Caki2 (cell line): ENCODE results near the gene EYA4. TPM values are rescaled to one million over a fixed set of nuclear protein-coding genes. Genes with fewer than 3 reads are reported as not detected.

ENCODE experiments used
- DNase-seq: peaks from one replicate; pipeline ENCODE4 v3.0.0-alpha.2; 2015; ENCODE audit warnings: low read depth
- in situ Hi-C: cut with HindIII; loops from 2 replicates; pipeline ENCODE4 v1.10.0; 2016; ENCODE audit warnings: low sequenced_read_pairs, low pct_unique_long_range_greater_than_20kb, mixed read lengths
- total RNA-seq: library from RNA; depleted of rRNA; stranded (reverse); fragments of >200 nt; shearing (Covaris generic); gene quantifications from 2 replicates; pipeline ENCODE4 v1.2.3, GENCODE V29; 2014; ENCODE audit warnings: low replicate concordance; rRNA removed

EYA4 gene, protein sequence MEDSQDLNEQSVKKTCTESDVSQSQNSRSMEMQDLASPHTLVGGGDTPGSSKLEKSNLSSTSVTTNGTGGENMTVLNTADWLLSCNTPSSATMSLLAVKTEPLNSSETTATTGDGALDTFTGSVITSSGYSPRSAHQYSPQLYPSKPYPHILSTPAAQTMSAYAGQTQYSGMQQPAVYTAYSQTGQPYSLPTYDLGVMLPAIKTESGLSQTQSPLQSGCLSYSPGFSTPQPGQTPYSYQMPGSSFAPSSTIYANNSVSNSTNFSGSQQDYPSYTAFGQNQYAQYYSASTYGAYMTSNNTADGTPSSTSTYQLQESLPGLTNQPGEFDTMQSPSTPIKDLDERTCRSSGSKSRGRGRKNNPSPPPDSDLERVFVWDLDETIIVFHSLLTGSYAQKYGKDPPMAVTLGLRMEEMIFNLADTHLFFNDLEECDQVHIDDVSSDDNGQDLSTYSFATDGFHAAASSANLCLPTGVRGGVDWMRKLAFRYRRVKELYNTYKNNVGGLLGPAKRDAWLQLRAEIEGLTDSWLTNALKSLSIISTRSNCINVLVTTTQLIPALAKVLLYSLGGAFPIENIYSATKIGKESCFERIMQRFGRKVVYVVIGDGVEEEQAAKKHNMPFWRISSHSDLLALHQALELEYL
- total RNA-seq = 0.17 TPM in 1 of 2 replicates, not detected in the other

- in situ Hi-C loops = no loop called here
- DNase-seq = peak; percentile 2
These were observed at the start of gene EYA4 for GRCh38 chr6:133241086-133241900. Gene EYA4, plus strand, starts transcription at chr6:133241357. Its CDS starts 33,424 bp downstream, at chr6:133274781.

- in situ Hi-C loops = no loop called here
- no peak for DNase-seq
These were observed 47.8 kb upstream of the EYA4 start for GRCh38 chr6:133193396-133193795.

DNA sequence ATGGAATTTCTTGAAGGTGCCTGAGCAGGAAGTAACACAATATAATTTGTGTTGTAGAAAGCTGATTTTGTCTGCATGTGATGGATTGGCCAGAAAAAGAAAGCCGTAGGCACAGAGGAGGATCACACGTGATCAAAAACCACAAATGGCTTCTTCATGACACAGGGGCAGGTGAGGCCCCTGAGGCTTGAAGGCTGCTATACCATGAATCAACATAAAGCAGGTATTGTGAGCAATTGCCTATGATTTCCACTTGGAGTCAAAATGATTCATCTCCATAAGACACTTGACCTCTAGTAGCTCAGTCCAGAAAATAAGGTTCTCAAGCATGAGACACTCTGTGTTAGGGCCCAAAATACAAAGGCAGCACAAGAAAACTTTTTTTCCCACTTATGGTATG is 42.4 kb upstream of the EYA4 start:
- in situ Hi-C loops = no loop called here
- DNase-seq = peak; percentile 7

GRCh38 chr6:133201231-133201630 is 39.9 kb upstream of the EYA4 start:
- in situ Hi-C loops = no loop called here
- DNase-seq = no peak

DNA sequence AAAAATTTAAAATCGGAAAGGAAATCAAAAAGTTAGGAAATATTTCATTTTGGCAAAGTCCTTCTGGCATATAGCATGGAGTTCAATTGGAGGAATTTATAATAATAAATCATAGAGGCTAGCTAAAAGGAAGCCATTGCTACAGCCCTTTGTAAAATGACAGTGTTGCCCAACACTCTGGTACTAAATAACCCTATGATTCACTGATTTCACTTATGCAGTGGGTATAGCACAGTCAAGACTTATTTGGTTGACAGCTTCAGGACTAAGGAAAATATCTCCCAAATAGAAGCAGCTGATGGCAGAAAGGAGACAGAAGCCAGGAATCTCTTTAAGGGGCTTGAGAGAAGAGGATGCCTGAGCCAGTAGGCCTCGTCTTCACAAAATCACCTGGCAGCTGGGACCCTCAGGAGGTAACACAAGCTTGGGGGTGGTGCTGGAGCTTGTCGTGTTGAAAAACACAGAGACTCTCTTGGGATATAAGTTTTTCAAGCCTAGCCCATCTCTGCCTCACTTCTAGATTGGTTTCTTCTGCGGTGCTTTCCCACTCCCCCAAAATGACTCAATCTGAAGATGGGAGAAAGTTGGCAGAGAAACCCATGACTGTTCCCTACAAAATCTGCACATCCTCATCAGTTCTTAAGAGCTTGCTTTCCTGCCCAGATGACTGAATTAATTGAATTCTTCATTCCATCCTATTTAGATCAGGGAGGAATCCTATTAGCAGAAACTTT is 38.4 kb upstream of the EYA4 start:
- no peak for DNase-seq
- in situ Hi-C loops = no loop called here

DNA sequence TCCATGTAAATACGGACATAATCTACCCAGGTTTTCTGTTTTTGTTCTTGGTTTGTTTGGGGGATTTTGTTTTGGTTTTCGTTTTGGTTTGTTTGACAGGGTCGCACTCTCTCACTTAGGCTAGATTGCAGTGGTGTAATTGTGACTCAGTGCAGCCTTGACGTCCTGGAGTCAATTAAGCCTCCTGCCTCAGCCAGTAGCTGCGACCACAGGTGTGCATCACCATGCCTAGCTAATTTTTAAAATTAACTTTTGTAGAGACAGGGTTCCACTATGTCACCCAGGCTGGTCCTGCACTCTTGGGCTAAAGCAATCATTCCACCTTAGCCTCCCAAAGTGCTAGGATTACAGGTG is 37.8 kb upstream of the EYA4 start:
- in situ Hi-C loops = no loop called here
- no peak for DNase-seq

DNA sequence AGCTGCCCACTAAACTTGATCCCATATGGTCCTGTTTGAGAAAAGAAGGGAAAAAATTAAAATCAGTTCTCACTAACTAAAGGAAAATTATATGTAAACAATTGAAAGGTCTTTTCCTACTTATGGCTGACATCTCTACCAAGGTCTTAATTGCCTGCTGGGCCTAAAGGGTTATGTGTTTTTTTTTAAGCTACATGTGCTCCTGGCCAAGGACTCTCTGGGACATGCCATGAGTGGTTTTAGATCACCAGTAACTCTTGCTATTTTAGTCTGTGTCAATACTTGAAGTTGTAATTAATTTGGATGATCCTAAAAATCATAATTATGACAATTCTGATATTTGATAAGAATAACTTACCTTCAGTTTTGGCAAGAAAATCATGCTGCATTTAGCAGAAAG is 35.9 kb upstream of the EYA4 start:
- no peak for DNase-seq
- in situ Hi-C loops = no loop called here

- in situ Hi-C loops = no loop called here
- no peak for DNase-seq
These were observed 34.2 kb upstream of the EYA4 start for GRCh38 chr6:133206942-133207341.

GRCh38 chr6:133207754-133208153 is 33.4 kb upstream of the EYA4 start:
- no peak for DNase-seq
- in situ Hi-C loops = no loop called here

GRCh38 chr6:133208183-133208755 is 32.9 kb upstream of the EYA4 start:
- no peak for DNase-seq
- in situ Hi-C loops = no loop called here

GRCh38 chr6:133214267-133214666 is 26.9 kb upstream of the EYA4 start:
- DNase-seq = no peak
- in situ Hi-C loops = no loop called here

DNA sequence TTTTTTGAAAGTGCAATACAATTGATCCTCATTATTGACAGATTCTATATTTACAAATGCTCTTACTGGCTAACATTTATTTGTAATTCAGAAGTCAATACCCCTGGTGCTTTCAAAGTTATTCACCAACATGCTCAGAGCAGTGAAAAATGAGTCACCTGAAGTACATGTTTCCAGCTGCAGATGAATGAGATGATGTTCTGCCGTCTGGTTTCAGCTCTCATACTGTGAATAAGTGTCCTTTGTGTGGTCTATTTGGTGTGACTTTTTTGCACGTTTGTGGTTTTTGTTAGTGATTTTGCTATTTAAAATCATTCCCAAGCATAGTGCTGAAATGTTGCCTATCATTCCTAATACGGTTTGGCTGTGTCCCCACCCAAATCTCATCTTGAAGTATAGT is 22.3 kb upstream of the EYA4 start:
- in situ Hi-C loops = no loop called here
- no peak for DNase-seq

DNA sequence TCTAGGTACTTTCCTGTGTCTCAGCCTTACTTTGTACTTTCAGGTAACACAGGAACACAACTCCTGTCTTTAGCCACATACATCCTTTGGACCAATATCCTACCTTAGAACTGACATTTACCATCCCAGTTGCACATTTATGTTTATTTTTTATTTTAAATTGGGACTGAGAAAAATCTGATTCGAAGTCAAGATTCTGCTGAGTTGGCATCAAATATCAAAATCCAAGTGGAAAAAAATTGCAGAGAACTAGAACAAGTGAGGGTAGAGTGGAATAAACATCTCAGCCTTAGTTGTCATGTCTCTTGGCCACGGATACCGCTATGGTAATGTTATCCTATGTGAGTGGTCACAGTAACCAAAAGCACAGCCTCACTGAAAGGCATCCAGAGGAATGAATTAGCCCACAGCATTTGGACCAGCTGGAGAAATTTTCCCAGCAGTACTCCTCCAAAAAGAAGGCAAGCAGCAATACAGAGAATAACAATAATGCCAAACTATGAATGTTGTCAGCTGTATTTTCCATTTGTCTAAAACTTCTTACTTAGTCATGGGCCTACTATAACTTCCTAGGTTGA is 17.6 kb upstream of the EYA4 start:
- DNase-seq = no peak
- in situ Hi-C loops = no loop called here

GRCh38 chr6:133225560-133225959 is 15.6 kb upstream of the EYA4 start:
- no peak for DNase-seq
- in situ Hi-C loops = no loop called here

DNA sequence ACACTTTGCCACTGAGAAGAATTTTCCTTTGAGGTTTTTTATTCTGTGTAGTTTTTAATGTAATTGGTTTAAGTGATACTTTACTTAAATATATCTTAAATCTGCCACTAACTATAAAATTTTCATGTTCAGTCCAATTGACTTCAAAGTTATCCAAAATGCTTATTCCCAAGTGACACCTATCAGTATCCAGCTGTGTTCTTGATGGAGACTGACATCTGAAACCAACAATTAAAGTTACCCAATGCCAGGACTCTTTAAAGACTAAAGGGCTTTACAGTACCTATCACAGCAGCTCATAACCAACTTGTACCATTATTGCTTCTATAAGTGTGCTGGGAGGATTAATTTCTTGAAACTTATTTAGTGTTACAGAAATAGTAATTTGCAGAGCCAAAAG is 13.8 kb upstream of the EYA4 start:
- no peak for DNase-seq
- in situ Hi-C loops = no loop called here

GRCh38 chr6:133230052-133230451 is 11.1 kb upstream of the EYA4 start:
- in situ Hi-C loops = no loop called here
- DNase-seq = no peak

DNA sequence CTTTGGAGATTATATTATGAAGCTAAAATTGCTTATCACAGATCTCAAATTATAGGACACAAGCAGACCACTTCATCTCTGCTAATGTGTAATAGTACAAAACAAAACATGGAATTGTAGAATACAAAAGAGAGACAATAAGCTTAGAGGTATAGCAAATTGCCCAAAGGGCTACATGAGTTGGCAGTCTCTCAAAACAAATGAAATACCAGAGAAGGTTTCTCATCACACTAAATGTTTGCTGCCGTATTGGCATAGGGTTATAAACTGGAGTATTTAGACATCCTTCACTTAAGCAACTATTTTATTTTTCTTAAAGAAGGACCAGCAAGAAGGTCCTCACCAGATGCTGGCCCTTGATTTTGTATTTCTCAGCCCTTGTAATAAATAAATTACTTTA is 5.9 kb upstream of the EYA4 start:
- in situ Hi-C loops = no loop called here
- no peak for DNase-seq

DNA sequence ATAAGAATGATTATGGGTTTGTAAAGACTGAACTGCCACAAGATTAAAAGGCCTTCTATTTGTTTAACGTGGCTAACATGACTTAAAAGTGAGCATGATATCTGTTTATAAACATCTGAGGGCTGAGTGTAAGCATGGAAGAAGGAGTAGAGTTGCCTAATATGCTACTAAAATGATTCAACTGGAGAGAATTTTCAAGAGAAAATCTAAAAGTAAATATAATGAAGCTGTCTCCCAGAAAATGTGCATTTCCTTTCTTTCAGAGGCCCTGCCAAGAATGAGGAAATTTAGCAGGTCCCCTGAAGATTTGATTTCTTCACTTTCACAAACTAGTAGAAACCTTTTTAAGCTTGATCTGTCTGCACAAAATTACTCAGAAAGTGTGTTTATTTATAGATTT is 4.2 kb upstream of the EYA4 start:
- DNase-seq = no peak
- in situ Hi-C loops = no loop called here
